ENCODE results near the gene GCN1.

- TF ChIP-seq CTCF (IDR thresholded peaks at IDR 0.05; ENCODE audit: insufficient read depth, low read depth, low read length) (no peak), EZH2 (IDR thresholded peaks at IDR 0.05; ENCODE audit: insufficient read depth, low read length) (no peak)
These were observed 43.5 kb downstream of the GCN1 start for GRCh38 chr12:120150919-120151525.
